ENCODE measurements around the gene STARD10. TPM values are rescaled to one million over a fixed set of nuclear protein-coding genes. Genes with fewer than 3 reads are reported as not detected.

Gene STARD10
- total and polyA plus RNA-seq, 2 of the 8 experiments (the other 6 are each of a cell fraction or from before 2014, with no cell fraction given) = 23.7 to 35.7 TPM

GRCh38 chr11:72821920-72822799, 28.3 kb upstream of the STARD10 start (continued):
- TF ChIP-seq, protein P1, sequence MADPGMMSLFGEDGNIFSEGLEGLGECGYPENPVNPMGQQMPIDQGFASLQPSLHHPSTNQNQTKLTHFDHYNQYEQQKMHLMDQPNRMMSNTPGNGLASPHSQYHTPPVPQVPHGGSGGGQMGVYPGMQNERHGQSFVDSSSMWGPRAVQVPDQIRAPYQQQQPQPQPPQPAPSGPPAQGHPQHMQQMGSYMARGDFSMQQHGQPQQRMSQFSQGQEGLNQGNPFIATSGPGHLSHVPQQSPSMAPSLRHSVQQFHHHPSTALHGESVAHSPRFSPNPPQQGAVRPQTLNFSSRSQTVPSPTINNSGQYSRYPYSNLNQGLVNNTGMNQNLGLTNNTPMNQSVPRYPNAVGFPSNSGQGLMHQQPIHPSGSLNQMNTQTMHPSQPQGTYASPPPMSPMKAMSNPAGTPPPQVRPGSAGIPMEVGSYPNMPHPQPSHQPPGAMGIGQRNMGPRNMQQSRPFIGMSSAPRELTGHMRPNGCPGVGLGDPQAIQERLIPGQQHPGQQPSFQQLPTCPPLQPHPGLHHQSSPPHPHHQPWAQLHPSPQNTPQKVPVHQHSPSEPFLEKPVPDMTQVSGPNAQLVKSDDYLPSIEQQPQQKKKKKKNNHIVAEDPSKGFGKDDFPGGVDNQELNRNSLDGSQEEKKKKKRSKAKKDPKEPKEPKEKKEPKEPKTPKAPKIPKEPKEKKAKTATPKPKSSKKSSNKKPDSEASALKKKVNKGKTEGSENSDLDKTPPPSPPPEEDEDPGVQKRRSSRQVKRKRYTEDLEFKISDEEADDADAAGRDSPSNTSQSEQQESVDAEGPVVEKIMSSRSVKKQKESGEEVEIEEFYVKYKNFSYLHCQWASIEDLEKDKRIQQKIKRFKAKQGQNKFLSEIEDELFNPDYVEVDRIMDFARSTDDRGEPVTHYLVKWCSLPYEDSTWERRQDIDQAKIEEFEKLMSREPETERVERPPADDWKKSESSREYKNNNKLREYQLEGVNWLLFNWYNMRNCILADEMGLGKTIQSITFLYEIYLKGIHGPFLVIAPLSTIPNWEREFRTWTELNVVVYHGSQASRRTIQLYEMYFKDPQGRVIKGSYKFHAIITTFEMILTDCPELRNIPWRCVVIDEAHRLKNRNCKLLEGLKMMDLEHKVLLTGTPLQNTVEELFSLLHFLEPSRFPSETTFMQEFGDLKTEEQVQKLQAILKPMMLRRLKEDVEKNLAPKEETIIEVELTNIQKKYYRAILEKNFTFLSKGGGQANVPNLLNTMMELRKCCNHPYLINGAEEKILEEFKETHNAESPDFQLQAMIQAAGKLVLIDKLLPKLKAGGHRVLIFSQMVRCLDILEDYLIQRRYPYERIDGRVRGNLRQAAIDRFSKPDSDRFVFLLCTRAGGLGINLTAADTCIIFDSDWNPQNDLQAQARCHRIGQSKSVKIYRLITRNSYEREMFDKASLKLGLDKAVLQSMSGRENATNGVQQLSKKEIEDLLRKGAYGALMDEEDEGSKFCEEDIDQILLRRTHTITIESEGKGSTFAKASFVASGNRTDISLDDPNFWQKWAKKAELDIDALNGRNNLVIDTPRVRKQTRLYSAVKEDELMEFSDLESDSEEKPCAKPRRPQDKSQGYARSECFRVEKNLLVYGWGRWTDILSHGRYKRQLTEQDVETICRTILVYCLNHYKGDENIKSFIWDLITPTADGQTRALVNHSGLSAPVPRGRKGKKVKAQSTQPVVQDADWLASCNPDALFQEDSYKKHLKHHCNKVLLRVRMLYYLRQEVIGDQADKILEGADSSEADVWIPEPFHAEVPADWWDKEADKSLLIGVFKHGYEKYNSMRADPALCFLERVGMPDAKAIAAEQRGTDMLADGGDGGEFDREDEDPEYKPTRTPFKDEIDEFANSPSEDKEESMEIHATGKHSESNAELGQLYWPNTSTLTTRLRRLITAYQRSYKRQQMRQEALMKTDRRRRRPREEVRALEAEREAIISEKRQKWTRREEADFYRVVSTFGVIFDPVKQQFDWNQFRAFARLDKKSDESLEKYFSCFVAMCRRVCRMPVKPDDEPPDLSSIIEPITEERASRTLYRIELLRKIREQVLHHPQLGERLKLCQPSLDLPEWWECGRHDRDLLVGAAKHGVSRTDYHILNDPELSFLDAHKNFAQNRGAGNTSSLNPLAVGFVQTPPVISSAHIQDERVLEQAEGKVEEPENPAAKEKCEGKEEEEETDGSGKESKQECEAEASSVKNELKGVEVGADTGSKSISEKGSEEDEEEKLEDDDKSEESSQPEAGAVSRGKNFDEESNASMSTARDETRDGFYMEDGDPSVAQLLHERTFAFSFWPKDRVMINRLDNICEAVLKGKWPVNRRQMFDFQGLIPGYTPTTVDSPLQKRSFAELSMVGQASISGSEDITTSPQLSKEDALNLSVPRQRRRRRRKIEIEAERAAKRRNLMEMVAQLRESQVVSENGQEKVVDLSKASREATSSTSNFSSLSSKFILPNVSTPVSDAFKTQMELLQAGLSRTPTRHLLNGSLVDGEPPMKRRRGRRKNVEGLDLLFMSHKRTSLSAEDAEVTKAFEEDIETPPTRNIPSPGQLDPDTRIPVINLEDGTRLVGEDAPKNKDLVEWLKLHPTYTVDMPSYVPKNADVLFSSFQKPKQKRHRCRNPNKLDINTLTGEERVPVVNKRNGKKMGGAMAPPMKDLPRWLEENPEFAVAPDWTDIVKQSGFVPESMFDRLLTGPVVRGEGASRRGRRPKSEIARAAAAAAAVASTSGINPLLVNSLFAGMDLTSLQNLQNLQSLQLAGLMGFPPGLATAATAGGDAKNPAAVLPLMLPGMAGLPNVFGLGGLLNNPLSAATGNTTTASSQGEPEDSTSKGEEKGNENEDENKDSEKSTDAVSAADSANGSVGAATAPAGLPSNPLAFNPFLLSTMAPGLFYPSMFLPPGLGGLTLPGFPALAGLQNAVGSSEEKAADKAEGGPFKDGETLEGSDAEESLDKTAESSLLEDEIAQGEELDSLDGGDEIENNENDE (IDR thresholded peaks at IDR 0.05; ENCODE audit: insufficient replicate concordance, low read length) = no peak
- peak; percentile 31; the same call in 1 of the 2 replicates for TF ChIP-seq SIX5 (IDR thresholded peaks at IDR 0.05; ENCODE audit: low read depth, low read length)
- no peak for TF ChIP-seq RNF2 (IDR thresholded peaks at IDR 0.05; ENCODE audit: borderline replicate concordance, low read depth, low read length, missing control alignments, poor library complexity, severe bottlenecking)
- TF ChIP-seq SIRT6 (IDR thresholded peaks at IDR 0.05; ENCODE audit: low read length) = no peak
- no peak for TF ChIP-seq KDM1A (IDR thresholded peaks at IDR 0.05; ENCODE audit: borderline replicate concordance, low read length)
- TF ChIP-seq NANOG (IDR thresholded peaks at IDR 0.05; ENCODE audit: insufficient read depth, low read depth, low read length, poor library complexity, severe bottlenecking) = no peak
- TF ChIP-seq CHD1 (IDR thresholded peaks at IDR 0.05; ENCODE audit: low read depth, low read length) = no peak
- no peak; the same call in 1 of the 2 replicates for TF ChIP-seq JUND (IDR thresholded peaks at IDR 0.05; ENCODE audit: low read length)

Measured in H1 (cell line).